PC-9 (cell line): ENCODE measurements around the gene GIMAP5.

Experiments
- CTCF ChIP-seq: fragments of 200-600 bp; sonication (generic); conservative IDR thresholded peaks from 2 replicates; pipeline ENCODE4 v1.6.1; 2017; ENCODE audit warnings: mixed run types, antibody characterized with exemption, mild to moderate bottlenecking, moderate library complexity
- EZH2 ChIP-seq: fragments of 200-600 bp; sonication (generic); IDR thresholded peaks from 2 replicates; pipeline ENCODE4 v1.8.0; 2017; ENCODE audit warnings: antibody characterized with exemption, low read depth

DNA sequence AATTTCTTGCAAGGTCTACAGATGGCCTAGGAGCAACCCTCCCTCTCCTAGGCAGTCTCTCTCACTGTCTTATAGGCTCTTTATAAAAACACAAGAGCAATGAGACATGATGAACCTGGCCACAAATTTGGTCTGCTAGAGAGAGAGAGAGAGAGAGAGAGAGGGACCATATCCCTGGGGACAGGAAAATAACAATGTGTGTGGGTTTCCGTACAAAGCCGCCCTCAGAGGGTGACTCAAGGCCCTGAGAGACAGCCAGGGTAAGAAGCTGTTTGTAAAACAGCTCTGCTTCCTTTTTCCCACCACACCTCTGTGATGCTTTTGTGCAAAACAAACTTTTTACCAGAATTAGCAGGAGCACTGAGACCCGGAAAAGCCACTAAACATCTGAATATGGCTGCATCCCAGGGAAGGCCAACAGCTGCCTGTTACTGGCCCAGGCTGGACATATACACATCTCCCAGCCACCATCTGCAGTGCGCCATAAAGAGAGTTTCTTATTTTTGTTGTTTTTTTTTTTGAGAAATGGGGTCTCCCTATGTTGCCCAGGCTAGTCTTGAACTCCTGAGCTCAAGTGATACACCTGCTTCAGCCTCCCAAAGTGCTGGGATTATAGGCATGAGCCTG lies 18.4 kb downstream of the GIMAP5 start:
- TF ChIP-seq CTCF (no peak), EZH2 (no peak)
